HG03575 (cell line): ENCODE measurements around the gene ZNF425.
"Not testable (repeated sequence)": the region's sequence is repeated elsewhere in the genome, so short reads cannot be mapped to it uniquely, and the experiment has no call there.

Source experiments
- ATAC-seq: cut with Tn5 transposase; IDR thresholded peaks from one replicate; pipeline ENCODE4 v1.9.1; 2021; ENCODE audit not compliant: unreplicated experiment, insufficient number of reproducible peaks, low FRiP score; ENCODE audit errors: extremely low read depth

Gene ZNF425

DNA sequence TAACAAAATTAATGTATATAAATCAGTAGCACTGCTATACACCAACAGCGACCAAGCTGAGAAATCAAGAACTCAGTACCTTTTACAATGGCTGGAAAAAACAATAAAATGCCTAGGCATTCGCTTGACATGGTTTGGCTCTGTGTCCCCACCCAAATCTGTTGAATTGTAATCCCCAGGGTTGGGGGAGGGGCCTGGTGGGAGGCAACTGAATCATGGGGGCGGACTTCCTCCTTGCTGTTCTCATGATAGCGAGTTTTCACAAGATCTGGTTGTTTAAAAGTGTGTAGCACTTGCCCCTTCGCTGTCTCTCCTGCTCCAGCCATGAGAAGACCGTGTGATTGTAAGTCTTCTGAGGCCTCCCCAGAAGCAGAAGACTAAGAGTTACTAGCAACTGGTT is 44.2 kb downstream of the ZNF425 start:
- ATAC-seq, result no peak

- ATAC-seq, result no peak
Measured at GRCh38 chr7:149077594-149077993, 48.5 kb downstream of the ZNF425 start.

- ATAC-seq, result no peak
Measured at GRCh38 chr7:149075286-149075685, 50.8 kb downstream of the ZNF425 start.

DNA sequence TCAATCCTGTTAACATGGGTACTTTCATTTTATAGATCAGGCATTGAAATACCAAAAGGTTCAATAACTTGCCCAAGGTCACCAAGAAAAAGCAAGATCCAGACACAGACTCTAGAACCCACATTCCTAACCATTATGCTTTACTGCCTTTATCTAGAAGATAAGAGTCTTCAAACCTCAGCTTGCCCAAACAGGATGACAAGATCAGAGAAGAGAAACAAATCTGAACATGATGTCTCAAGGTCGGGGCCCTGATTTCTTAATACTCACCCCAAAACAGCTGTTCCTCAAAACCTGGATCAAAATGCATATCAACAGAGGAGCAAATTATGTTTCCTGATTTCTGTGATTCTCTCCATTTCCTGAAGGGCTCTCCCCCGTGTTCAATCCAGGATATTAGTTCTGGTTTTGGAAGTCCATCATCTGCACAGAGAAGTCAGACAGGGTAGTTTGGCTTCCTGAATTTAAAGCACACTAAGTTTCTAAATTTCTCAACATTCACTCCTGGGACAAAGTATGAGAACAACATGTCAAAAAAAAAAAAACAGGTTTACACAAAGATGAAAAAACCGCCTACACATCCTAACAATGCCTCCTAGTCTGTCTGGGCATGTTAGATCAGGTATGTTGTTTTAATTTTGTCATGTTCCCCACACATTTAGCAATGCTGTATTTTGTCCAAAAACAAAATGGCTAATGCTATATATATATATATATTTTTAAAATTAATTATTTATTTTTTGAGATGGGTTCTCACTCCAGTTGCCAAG is 51.8 kb downstream of the ZNF425 start:
- no peak for ATAC-seq

GRCh38 chr7:149072438-149072775 is 53.7 kb downstream of the ZNF425 start:
- ATAC-seq, result no peak

GRCh38 chr7:149071641-149072437 is 54.3 kb downstream of the ZNF425 start:
- no peak for ATAC-seq

DNA sequence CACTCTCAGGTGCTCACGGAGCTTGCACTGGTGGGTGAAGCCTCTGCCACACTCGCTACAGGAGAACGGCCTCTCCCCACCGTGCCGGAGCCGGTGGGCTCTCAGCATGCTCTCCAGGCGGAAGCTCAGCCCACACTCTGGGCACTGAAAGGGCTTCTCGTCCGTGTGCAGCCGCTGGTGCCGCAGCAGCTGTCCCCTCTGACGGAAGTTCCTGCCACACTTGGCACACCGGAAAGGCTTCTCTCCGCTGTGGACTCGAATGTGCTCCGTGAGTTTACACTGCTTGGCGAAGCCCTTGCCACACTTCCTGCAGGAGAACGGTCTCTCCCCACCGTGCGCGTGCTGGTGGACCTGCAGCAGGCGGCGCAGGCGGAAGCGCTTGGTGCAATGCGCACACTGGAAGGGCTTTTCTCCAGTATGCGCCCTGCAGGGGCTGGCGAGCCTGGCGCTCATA is 54.9 kb downstream of the ZNF425 start:
- ATAC-seq, result no peak

GRCh38 chr7:149070372-149071125 is 55.6 kb downstream of the ZNF425 start:
- no peak for ATAC-seq

- no peak for ATAC-seq
Measured at GRCh38 chr7:149067869-149068268, 58.3 kb downstream of the ZNF425 start.

DNA sequence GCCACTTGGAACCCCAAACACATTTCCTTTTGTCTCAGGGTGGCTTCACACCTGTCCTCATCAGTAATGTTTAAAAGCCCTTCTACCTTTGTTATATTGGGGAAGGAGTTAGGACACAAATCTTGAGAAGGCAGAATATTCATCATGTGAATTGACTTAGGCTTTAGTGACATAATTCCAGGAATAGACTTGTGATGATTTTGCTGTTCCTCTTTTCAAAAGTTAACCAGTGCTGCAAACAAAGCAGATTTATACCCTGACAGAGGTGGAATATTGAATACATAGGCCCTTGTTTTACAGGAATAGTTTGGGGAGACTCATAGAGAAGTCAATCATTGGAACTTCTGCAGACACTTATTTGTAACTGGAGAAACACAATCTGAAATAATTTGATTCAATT is 62.6 kb downstream of the ZNF425 start:
- no peak for ATAC-seq

GRCh38 chr7:149062217-149062899 is 63.8 kb downstream of the ZNF425 start:
- ATAC-seq, result not testable (repeated sequence)

- ATAC-seq, result no peak
Measured at GRCh38 chr7:149060156-149060555, 66.0 kb downstream of the ZNF425 start.

DNA sequence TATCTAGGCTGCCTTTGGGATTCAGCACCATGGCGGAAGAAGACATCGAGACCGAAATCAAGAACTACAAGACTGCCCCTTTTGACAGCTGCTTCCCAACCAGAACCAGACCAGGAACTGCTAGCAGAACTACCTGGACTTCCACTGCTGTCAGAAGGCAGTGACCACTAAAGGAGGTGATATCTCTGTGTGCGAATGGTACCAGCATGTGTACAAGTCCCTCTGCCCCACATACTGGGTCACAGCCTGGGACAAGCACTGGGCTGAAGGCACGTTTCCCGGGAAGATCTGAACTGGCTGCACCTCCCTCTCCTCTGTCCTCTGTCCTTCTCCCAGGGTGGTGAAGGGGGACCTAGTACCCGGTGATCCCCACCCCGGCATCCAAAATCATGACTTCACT is 72.2 kb downstream of the ZNF425 start:
- ATAC-seq, result no peak

DNA sequence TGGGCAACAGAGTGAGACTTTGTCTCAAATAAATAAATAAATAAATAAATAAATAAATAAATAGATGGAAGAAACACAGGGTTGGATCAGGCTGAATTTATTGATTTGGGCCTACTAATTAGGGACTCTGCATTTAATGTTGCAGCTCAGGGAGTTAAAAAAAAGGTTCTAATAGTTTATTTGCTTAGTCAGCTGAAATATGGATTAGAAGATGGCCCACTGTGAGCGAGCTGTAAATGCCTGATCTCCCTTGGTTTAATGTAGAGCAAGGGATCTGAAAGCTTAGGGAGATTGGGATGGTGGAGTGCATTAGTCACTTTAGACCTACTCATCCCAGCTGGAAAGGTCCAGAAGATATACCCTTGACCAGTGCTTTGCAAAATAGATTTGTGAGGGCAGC is 72.7 kb downstream of the ZNF425 start:
- no peak for ATAC-seq
